Activated CD8-positive, alpha-beta T cell treated with anti-CD3 and anti-CD28 coated beads for 36 hours (primary cell): ENCODE results near the gene MRPL51. TPM values are rescaled to one million over a fixed set of nuclear protein-coding genes. Genes with fewer than 3 reads are reported as not detected.
A peak's percentile ranks its signal among the peaks of the same experiment; 100 is the strongest.
"Not testable (repeated sequence)": the region's sequence is repeated elsewhere in the genome, so short reads cannot be mapped to it uniquely, and the experiment has no call there.

ENCODE experiments used
- ATAC-seq: fragments of 200-7000 bp; cut with Tn5 transposase; one replicate; pipeline ENCODE4 v1.10.0; 2021; ENCODE audit warnings: mild to moderate bottlenecking, moderate library complexity
- CTCF ChIA-PET: fragments of 350-600 bp; sonication (Branson Sonifier 250); formaldehyde crosslinking; loops from one replicate; lab custom pipeline; 2021; ENCODE audit warnings: antibody characterized with exemption; lab: Charles Lee
- POLR2A ChIA-PET: fragments of 350-600 bp; sonication (Branson Sonifier 250); formaldehyde crosslinking; loops from one replicate; lab custom pipeline; 2021; ENCODE audit warnings: antibody characterized with exemption; lab: Charles Lee
- DNase-seq: peaks from one replicate; pipeline ENCODE4 v3.0.0-alpha.2; 2020
- H3K27ac Mint-ChIP-seq: one replicate; pipeline ENCODE4 v1.8.0; 2021; ENCODE audit warnings: mild to moderate bottlenecking, mixed read lengths
- H3K27me3 Mint-ChIP-seq: one replicate; pipeline ENCODE4 v1.8.0; 2021; ENCODE audit warnings: mixed read lengths
- H3K36me3 Mint-ChIP-seq: one replicate; pipeline ENCODE4 v1.8.0; 2021; ENCODE audit warnings: low read depth, mixed read lengths
- H3K4me1 Mint-ChIP-seq: one replicate; pipeline ENCODE4 v1.8.0; 2021; ENCODE audit warnings: low read depth, mixed read lengths
- H3K4me3 Mint-ChIP-seq: one replicate; pipeline ENCODE4 v1.8.0; 2021; ENCODE audit warnings: mild to moderate bottlenecking, moderate library complexity, mixed read lengths
- H3K9me3 Mint-ChIP-seq: one replicate; pipeline ENCODE4 v1.8.0; 2021; ENCODE audit warnings: mixed read lengths
- CTCF ChIP-seq: fragments of 200-600 bp; IDR thresholded peaks from one replicate; pipeline ENCODE4 v1.8.0; 2022; ENCODE audit warnings: antibody characterized with exemption, mild to moderate bottlenecking
- intact Hi-C: fragments of 100-400 bp; cut with micrococcal nuclease; formaldehyde crosslinking; loops from one replicate; pipeline ENCODE4 v1.10.0; 2022
- total RNA-seq, 2 experiments: library from RNA; stranded (reverse); gene quantifications; one replicate each; pipeline ENCODE4 v1.2.3, GENCODE V29; 2021

Gene MRPL51
- total RNA-seq, 2 experiments from 2014 or later: 230 to 254 TPM

GRCh38 chr12:6539707-6540134 lies 46.7 kb upstream of the MRPL51 start:
- ChIA-PET CTCF (interaction anchor here (0.7 to 6.1 kb wide), 15 partner anchors 7 to 398 kb away, joined by 3 to 68 read pairs (median 4); no protein-coding TSS in a partner anchor), POLR2A (interaction anchor here (0.6 to 9.6 kb wide), 18 partner anchors 11 to 362 kb away, joined by 3 to 264 read pairs (median 6); partner anchors contain the start of genes IFFO1, NOP2, TAPBPL and VAMP1)
- peak; percentile 22 for DNase-seq
- H3K4me1 Mint-ChIP-seq: peaks cover 41% of the 10 kb centered on the region
- ATAC-seq: no peak
- TF ChIP-seq CTCF: no peak
- intact Hi-C loops: loop anchor here (5.0 to 10.0 kb wide), 2 partner anchors 112 to 205 kb away; no protein-coding TSS in a partner anchor
- no peaks in the 10 kb centered on the region for H3K9me3 Mint-ChIP-seq
- H3K27ac Mint-ChIP-seq: peak overlapping the region; percentile 99
- peaks cover 35% of the 10 kb centered on the region for H3K36me3 Mint-ChIP-seq
- H3K4me3 Mint-ChIP-seq: peak overlapping the region; percentile 93
- no peaks in the 10 kb centered on the region for H3K27me3 Mint-ChIP-seq

- peaks cover 38% of the 10 kb centered on the region for H3K36me3 Mint-ChIP-seq
Measured at GRCh38 chr12:6539314-6539682, 46.2 kb upstream of the MRPL51 start.

GRCh38 chr12:6538420-6539313 lies 45.6 kb upstream of the MRPL51 start:
- ATAC-seq (no peak), DNase-seq (peak; percentile 45)
- no peaks in the 10 kb centered on the region for H3K9me3 Mint-ChIP-seq
- peaks cover 41% of the 10 kb centered on the region for H3K4me1 Mint-ChIP-seq
- no peaks in the 10 kb centered on the region for H3K27me3 Mint-ChIP-seq
- CTCF ChIA-PET: interaction anchor here (0.6 to 6.1 kb wide), 28 partner anchors 8 to 216 kb away, joined by 3 to 68 read pairs (median 4); partner anchors contain the start of genes MRPL51 and VAMP1
- intact Hi-C loops: loop anchor here (5.0 to 10.0 kb wide), 2 partner anchors 111 to 204 kb away; no protein-coding TSS in a partner anchor
- POLR2A ChIA-PET: interaction anchor here (0.6 to 9.6 kb wide), 24 partner anchors 9 to 334 kb away, joined by 3 to 264 read pairs (median 6); partner anchors contain the start of genes CD27, IFFO1, NOP2 and SPSB2
- peak overlapping the region; percentile 93 for H3K4me3 Mint-ChIP-seq
- peaks cover 43% of the 10 kb centered on the region for H3K36me3 Mint-ChIP-seq
- TF ChIP-seq CTCF: no peak
- H3K27ac Mint-ChIP-seq: peak overlapping the region; percentile 99

More at GRCh38 chr12:6539314-6539682, 46.2 kb upstream of the MRPL51 start:
- H3K4me3 Mint-ChIP-seq: peak overlapping the region; percentile 93
- no peaks in the 10 kb centered on the region for H3K9me3 Mint-ChIP-seq
- TF ChIP-seq CTCF: no peak
- H3K27ac Mint-ChIP-seq: peak overlapping the region; percentile 99
- ChIA-PET POLR2A (interaction anchor here (0.6 to 9.6 kb wide), 22 partner anchors 10 to 362 kb away, joined by 3 to 264 read pairs (median 6); partner anchors contain the start of genes IFFO1, NOP2, SPSB2 and TAPBPL), CTCF (interaction anchor here (0.8 to 6.1 kb wide), 15 partner anchors 8 to 216 kb away, joined by 3 to 68 read pairs (median 3); no protein-coding TSS in a partner anchor)
- no peaks in the 10 kb centered on the region for H3K27me3 Mint-ChIP-seq
- H3K4me1 Mint-ChIP-seq: peaks cover 41% of the 10 kb centered on the region
- intact Hi-C loops: loop anchor here (5.0 to 10.0 kb wide), 2 partner anchors 112 to 204 kb away; no protein-coding TSS in a partner anchor
- ATAC-seq (no peak), DNase-seq (no peak)

GRCh38 chr12:6537580-6538419 lies 44.7 kb upstream of the MRPL51 start:
- intact Hi-C loops: loop anchor here (5.0 to 10.0 kb wide), 2 partner anchors 110 to 203 kb away; no protein-coding TSS in a partner anchor
- peak; percentile 95 for TF ChIP-seq CTCF
- not testable (repeated sequence) for H3K27me3 Mint-ChIP-seq, H3K9me3 Mint-ChIP-seq, ATAC-seq
- POLR2A ChIA-PET: interaction anchor here (0.7 to 9.6 kb wide), 22 partner anchors 9 to 335 kb away, joined by 3 to 264 read pairs (median 6); partner anchors contain the start of genes IFFO1, NOP2, SPSB2 and TAPBPL
- DNase-seq: peak; percentile 95
- Mint-ChIP-seq H3K4me3 (peak overlapping the region; percentile 93), H3K36me3 (peaks cover 50% of the 10 kb centered on the region), H3K4me1 (peaks cover 41% of the 10 kb centered on the region), H3K27ac (peak overlapping the region; percentile 99)
- CTCF ChIA-PET: interaction anchor here (0.6 to 6.1 kb wide), 40 partner anchors 9 to 201 kb away, joined by 3 to 68 read pairs (median 4); partner anchors contain the start of genes CD27, MRPL51, NOP2 and VAMP1
